Medulla oblongata (tissue), 1 donor: Measurements from ENCODE around the gene PTPRE.
"Not testable (repeated sequence)": the region's sequence is repeated elsewhere in the genome, so short reads cannot be mapped to it uniquely, and the experiment has no call there.

Experiments
- DNase-seq: peaks from one replicate; pipeline ENCODE4 v3.0.0-alpha.2; 2015; ENCODE audit errors: extremely low spot score

The PTPRE gene

GRCh38 chr10:128094596-128094995, 187.7 kb downstream of the PTPRE start:
- not testable (repeated sequence) for DNase-seq

GRCh38 chr10:128095027-128095752, 188.3 kb downstream of the PTPRE start:
- no peak for DNase-seq

DNA sequence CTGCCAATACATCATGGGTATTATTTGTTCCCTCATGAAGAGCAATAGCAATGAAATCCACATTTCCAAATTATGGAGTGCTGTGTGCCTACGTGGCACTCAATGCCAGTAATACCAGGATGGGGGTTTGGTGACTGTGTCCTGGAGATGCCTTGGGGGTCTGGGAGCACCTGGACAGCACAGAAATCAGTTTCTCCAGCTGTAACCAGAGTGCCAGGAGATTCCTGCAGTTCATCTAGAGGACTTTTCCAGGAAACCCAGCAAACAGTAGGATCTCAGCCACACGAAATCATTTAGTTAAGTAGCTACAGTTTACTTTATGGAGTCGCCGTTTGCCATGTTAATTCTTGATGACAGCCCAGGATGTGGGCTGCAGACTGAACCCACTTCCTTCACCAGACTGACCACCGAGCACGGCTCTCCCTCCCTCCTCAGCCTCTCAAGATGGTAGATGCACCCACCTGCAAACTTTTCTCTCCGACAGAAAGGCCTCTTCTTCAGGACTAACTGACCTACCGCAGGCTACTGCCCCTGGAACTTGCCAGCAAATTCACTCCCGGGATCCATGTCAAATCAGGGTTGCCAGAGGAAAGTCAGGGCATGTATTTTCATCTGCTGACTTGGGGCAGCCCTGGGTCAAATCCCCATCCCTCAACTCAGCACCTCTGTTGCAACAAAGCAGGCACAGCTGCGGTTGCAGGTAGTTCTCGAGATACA, 189.0 kb downstream of the PTPRE start:
- no peak for DNase-seq

DNA sequence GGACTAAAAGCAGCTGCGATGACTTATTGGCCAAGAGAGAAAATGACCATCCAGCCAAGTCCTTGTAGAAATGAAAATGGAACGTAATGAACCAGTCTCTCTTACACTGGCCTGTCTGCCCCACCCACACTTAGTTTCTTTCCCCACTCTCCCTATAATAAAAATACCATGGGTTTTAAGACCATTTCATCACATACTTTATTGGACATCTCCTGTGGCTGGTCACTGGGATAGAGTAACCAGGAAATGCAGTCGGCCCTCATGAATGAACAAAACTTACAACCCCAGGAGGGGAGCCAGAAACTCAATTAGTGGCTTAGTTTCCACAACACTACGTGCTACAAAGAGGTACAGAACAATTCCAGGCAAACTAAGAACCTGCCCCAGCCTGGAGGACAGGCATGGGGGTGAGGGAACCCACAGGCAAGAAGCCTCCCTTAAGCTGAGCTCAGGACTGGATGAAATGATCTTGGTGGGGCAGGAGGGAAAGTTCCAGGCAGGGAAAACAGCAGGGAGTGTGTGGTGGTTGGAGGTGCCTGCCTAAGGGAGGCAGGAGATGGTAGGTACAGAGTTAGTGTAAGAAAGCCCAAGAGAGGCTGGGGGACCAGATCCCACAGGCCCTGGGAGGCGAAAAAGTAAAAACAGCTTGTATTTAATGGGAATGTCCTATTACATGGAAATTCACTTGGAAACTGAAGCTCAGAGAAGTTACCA, 189.7 kb downstream of the PTPRE start:
- DNase-seq: no peak

- no peak for DNase-seq
Observed at GRCh38 chr10:128097783-128098182, 190.9 kb downstream of the PTPRE start.

DNA sequence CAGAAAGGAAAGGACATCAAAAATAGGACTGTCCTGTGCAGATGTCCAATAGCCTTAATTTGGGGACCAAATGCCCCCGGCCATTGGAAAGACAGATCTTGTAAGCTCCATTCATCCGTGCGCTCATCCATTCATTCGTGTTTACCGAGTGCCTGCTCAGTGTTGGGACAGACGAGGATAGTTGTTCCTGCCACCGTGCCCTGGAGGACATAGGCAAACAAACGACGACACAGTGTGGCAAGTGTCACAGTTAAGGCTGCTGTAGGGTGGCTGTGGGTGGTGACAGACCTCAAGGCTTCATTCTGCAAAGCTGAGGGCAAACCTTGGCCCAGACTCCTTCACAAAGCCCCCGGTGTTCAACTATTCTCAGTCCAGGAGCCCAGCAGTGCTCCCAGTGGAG, 191.7 kb downstream of the PTPRE start:
- no peak for DNase-seq

DNA sequence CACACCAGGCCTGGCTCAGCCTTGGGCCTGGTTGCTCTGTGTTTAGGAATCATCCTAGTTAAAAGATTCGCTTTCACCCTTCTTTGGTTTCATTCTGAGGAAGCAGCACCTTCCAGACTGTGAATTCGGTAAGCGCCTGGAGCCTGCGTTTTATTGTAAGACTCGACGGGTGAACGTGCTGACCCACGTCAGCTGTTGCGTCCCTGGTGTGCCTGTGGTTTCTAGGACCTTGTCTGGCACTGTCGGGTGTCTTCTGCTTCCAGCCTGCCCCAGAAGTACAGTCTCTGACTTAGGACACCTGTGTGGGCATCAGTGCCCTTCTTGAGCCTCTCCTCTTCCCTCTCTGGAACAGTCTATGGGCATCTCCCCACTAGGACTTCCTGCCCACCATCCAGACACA, 193.0 kb downstream of the PTPRE start:
- no peak for DNase-seq

DNA sequence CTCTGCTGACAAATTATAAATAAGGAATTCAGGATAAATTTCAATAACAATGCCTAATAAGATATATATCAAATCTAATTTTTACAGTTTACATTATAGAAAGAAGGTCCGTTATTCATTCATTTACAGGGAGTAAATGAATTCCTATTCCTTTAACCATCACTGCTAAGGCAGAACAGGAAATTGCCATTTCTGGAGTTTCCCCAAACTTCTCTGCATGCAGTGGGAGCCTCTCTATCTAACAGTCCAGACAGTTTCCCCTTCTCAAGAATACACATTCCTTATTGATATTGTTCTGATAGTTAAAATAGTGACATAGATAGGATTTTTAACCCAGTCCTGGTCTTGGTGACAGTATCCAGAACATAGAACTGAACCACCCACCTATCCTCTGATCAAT, 195.0 kb downstream of the PTPRE start:
- DNase-seq: no peak

DNA sequence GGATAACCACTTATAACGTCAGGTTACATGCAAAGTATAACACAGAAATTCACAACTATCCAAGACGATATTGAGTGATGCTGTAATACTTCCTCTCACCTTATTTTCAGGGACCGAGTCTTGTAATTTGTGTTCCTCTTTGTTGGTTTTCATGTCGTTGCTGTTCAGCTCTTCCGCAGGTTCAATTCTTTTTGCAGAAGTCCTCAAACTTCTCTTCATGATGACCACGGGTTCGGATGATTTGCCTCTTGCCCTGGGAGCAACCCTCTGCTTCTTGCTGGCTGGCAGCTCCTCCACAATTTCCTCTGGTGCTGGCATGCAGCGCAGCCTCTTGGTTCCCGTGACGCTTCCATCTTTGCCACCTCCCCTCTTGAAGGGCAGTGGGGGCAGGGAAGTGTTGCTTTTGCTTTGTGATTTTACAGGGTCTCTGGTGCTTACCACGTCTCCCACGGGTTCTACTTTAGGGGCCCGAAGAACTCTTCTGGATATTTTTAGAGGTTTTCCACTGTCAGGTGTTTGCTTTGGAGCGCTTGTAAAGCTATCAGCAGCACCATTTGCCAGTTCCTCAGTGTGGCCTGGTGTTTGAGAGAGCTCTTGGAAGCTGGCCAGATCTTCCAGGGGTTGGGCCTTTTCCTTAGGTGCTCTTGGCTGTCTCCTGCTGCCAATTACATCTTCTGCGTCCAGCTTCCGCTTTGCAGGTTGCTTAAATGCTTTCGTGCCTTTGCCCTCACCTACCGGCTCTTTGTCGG, 195.8 kb downstream of the PTPRE start:
- DNase-seq: no peak

GRCh38 chr10:128103229-128103714, 196.4 kb downstream of the PTPRE start:
- DNase-seq: no peak

GRCh38 chr10:128105383-128105782, 198.5 kb downstream of the PTPRE start:
- no peak for DNase-seq

DNA sequence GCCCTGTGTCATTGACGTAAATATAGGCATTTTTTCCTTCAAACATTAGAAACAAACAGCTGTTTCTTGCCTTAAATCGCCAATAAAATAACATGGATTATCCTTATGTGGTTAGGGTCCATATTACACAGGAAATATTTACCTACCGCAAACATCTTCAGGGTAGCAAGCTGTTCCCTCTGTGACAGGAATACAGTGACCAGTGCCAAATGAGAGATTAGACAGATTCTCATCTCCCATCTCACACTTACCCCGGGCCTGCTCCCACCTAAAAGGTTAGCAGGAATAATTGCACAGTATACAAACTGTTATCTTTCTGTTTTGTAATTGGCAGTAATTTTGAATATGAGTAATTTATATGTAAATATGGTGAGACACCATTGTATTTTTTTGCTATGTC, 202.8 kb downstream of the PTPRE start:
- DNase-seq: no peak

DNA sequence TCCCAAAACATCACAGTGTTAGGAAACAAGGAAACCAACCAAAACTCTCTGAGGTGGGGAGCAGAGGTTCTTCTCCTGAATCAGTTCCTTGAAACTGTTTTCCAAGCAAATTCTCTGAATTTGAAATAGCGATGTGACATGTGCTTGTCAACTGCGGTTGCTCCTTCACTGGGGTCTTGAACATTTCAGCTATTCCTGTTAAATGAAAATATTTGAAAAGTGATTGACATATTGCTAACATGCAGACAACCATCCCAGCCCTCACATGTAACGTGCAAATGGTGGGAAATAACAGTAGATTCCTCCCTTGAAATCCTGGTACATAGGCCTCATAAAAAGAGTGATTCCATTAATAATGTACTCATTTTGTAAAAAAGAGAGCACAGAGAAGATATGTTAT, 203.4 kb downstream of the PTPRE start:
- no peak for DNase-seq

- no peak for DNase-seq
Observed at GRCh38 chr10:128111696-128112095, 204.8 kb downstream of the PTPRE start.

GRCh38 chr10:128113026-128113425, 206.1 kb downstream of the PTPRE start:
- no peak for DNase-seq

GRCh38 chr10:128114901-128115300, 208.0 kb downstream of the PTPRE start:
- no peak for DNase-seq

DNA sequence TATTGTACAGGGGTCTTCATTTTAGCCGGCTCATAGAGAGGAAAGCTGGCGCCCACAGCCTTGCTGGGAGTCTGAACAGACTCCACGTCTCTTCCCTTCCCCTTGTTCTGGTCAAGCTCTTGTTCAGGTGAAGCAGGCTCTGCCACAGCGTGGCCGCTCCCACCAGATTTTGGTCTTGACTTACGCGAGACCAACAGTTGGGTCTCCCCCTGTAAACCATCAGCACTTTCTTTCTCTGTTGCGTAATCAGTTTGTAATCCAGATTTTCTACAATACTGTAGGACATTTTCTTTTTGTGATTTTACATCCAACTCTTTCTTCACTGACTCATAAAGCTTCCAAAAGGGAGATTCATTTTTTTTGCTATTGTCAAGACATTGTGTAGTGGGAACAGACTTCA, 208.5 kb downstream of the PTPRE start:
- no peak for DNase-seq

DNA sequence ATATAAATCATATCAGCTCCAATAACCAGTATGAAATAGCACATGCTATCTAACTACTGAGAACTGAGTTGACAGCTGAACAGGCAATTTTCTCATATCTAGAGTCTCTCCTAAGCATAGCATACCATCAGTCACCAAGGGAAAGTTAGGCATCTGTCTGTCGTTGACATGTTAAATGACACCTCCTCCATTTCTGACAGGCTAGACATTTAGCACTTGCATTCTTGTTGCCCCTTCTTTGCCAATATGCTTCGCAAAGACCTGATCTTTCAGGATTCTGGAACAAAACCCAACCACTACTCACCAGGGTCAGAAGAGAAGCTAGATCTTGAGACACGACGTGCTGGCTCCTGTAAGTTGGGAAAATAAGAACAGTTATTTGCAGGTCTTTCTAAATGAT, 209.3 kb downstream of the PTPRE start:
- no peak for DNase-seq

DNA sequence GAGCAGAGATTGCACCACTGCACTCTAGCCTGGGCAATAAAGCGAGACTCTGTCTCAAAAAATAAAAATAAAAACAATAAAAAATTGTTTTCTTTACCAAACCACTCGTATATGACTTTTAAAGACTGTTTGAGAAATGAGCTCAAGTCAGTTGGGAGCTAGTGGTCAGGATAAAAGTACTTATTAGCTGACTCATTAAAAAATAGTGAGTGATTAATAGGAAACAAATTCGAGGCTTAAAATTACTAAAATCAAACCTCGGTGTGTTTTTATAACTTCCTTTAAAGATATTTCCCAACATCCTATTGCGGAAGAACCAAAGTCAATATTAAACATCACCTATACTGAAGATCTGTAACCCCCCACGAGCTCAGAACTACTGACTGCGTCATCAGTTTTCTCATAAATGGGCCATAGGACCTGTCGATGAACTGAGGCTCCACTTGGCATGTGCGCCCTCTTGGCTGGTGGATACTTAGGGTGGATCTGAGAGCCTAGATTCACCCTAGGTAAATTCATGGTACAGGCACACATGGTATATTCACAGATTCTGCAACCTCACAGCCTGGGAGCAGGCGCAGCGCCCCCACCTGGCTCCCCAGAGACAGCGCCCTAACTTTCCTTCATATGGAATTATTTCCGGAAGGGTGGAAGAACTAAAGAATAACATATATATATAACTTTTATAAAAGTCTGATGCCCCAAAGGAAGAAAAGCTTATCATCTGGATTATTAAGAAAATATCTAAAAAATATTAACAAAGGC, 210.1 kb downstream of the PTPRE start:
- DNase-seq: no peak

GRCh38 chr10:128121750-128122412, 215.0 kb downstream of the PTPRE start:
- no peak for DNase-seq

- no peak for DNase-seq
Observed at GRCh38 chr10:128122931-128123330, 216.0 kb downstream of the PTPRE start.
